Measurements from ENCODE around the gene SLC8B1.

The SLC8B1 gene

DNA sequence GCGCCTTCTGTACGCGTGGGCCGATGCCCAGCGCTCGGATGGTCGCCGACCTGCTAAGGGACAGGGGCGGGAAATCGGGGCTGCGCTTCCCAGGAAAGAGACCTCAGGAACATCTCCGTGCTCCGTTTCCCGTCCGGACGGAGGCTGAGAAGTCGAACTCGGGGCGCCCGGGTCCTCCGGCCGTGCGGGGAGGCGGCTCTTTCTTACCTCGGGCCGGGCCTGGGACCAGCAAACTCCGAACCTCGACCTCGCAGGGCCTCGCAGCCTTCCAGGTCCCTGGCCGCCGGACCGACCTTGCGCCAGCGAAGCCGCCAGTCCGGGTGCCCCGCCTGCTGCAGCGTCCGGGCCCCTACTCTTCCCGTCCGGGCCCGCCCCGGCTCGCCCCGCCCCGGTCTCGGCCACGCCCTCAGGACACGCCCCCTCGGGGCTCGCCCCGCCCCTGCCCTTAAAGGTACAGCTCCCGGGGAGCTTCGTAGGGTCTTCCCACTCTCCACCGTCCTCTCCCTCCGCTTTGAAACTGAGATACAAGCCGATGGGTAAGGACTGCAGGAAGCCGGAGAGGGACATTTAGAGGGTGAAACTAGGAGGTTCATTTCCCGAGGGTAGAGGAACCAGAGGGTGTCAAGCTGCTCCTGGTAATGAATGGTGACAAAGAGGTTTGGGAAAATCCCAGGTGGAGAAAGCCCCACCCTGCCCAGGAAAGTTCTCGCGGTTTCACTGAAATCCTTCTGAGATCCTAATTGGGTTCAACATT, at the start of gene SLC8B1:
Gene SLC8B1 (minus strand): TSS at position 324 of the 754 bp plus-strand sequence. CDS start 2,231 bp downstream, outside the sequence.
- Histone ChIP-seq H3K4me3 (ENCODE audit: low read length in 2 of 2) (peak within 1 kb of the TSS; percentile 84 to 98), H3K27ac (ENCODE audit: low read depth in 2 of 2, low read length in 2 of 2) (peak within 1 kb of the TSS; percentile 75 to 82), H3K4me1 (ENCODE audit: control insufficient read depth in 2 of 2, insufficient read depth in 2 of 2, low read length in 2 of 2) (peaks cover 9 to 14% of the 10 kb centered on the region in 2 donors), H3K9ac (ENCODE audit: low read depth in 1 of 2, low read length in 2 of 2) (peak within 1 kb of the TSS; percentile 91 to 94), H3K9me3 (ENCODE audit: control insufficient read depth in 2 of 2, low read length in 2 of 2) (no peaks in the 10 kb centered on the region), H3K27me3 (ENCODE audit: control insufficient read depth in 2 of 2, insufficient read depth in 2 of 2, low read length in 2 of 2) (no peaks in the 10 kb centered on the region), H3K36me3 (ENCODE audit: control insufficient read depth in 2 of 2, insufficient read depth in 2 of 2, low read length in 2 of 2) (peaks cover 15% of the 10 kb centered on the region in 2 donors)

DNA sequence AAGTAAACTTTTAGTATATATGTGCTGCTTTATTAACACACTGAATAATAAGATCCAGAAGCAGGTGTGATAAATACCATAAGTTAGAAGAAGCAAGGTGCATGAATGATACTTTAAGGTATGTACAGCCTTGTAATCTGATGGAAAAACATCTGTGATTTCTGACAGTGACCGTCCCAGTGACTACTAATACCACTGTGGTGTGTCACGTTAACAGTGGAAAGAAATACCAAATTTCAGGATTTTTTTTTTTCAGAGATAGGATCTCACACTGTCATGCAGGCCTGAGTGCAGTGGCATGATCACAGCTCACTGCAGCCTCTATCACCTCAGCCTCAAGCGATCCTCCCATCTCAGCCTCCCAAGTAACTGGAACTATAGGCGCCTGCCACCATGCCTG, 47.3 kb upstream of the SLC8B1 start:
- no peaks in the 10 kb centered on the region for H3K4me1 ChIP-seq (ENCODE audit: control insufficient read depth in 2 of 2, insufficient read depth in 2 of 2, low read length in 2 of 2)
- no peak overlapping the region for H3K27ac ChIP-seq (ENCODE audit: low read depth in 2 of 2, low read length in 2 of 2)
- no peak overlapping the region for H3K9ac ChIP-seq (ENCODE audit: low read depth in 1 of 2, low read length in 2 of 2)
- no peaks in the 10 kb centered on the region for H3K9me3 ChIP-seq (ENCODE audit: control insufficient read depth in 2 of 2, low read length in 2 of 2)
- no peak overlapping the region for H3K4me3 ChIP-seq (ENCODE audit: low read length in 2 of 2)
- no peaks in the 10 kb centered on the region for H3K27me3 ChIP-seq (ENCODE audit: control insufficient read depth in 2 of 2, insufficient read depth in 2 of 2, low read length in 2 of 2)
- H3K36me3 ChIP-seq (ENCODE audit: control insufficient read depth in 2 of 2, insufficient read depth in 2 of 2, low read length in 2 of 2): peaks cover 6 to 16% of the 10 kb centered on the region in 2 donors

- H3K4me1 ChIP-seq (ENCODE audit: control insufficient read depth in 2 of 2, insufficient read depth in 2 of 2, low read length in 2 of 2): no peaks in the 10 kb centered on the region
- H3K9ac ChIP-seq (ENCODE audit: low read depth in 1 of 2, low read length in 2 of 2): no peak overlapping the region
- H3K27me3 ChIP-seq (ENCODE audit: control insufficient read depth in 2 of 2, insufficient read depth in 2 of 2, low read length in 2 of 2): no peaks in the 10 kb centered on the region
- no peak overlapping the region for H3K27ac ChIP-seq (ENCODE audit: low read depth in 2 of 2, low read length in 2 of 2)
- H3K36me3 ChIP-seq (ENCODE audit: control insufficient read depth in 2 of 2, insufficient read depth in 2 of 2, low read length in 2 of 2): peaks cover 6 to 19% of the 10 kb centered on the region in 2 donors
- no peaks in the 10 kb centered on the region for H3K9me3 ChIP-seq (ENCODE audit: control insufficient read depth in 2 of 2, low read length in 2 of 2)
- H3K4me3 ChIP-seq (ENCODE audit: low read length in 2 of 2): no peak overlapping the region
These were observed 46.3 kb upstream of the SLC8B1 start for GRCh38 chr12:113381220-113381619.

DNA sequence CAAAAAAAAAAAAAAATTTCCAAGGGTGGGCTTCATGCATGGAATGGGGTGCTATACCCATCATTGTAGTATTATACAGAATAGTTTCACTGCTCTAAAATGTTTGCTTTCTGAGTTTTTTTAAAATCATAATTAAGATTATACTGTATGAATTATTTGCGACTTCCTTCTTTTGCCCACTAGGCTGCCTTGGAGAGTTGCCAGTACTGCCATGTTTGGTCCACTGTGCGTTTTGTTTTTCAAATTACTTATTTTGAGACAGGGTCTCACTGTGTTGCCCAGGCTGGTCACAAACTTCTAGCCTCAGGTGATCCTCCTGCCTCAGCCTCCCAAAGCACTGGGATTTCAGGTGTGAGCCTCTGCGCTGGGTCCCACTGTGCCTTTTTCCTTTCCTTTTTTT, 43.4 kb upstream of the SLC8B1 start:
- Histone ChIP-seq H3K27ac (ENCODE audit: low read depth in 2 of 2, low read length in 2 of 2) (no peak overlapping the region), H3K4me3 (ENCODE audit: low read length in 2 of 2) (no peak overlapping the region), H3K27me3 (ENCODE audit: control insufficient read depth in 2 of 2, insufficient read depth in 2 of 2, low read length in 2 of 2) (no peaks in the 10 kb centered on the region), H3K36me3 (ENCODE audit: control insufficient read depth in 2 of 2, insufficient read depth in 2 of 2, low read length in 2 of 2) (peaks cover 9 to 23% of the 10 kb centered on the region in 2 donors), H3K9ac (ENCODE audit: low read depth in 1 of 2, low read length in 2 of 2) (no peak overlapping the region), H3K9me3 (ENCODE audit: control insufficient read depth in 2 of 2, low read length in 2 of 2) (no peaks in the 10 kb centered on the region), H3K4me1 (ENCODE audit: control insufficient read depth in 2 of 2, insufficient read depth in 2 of 2, low read length in 2 of 2) (no peaks in the 10 kb centered on the region)

DNA sequence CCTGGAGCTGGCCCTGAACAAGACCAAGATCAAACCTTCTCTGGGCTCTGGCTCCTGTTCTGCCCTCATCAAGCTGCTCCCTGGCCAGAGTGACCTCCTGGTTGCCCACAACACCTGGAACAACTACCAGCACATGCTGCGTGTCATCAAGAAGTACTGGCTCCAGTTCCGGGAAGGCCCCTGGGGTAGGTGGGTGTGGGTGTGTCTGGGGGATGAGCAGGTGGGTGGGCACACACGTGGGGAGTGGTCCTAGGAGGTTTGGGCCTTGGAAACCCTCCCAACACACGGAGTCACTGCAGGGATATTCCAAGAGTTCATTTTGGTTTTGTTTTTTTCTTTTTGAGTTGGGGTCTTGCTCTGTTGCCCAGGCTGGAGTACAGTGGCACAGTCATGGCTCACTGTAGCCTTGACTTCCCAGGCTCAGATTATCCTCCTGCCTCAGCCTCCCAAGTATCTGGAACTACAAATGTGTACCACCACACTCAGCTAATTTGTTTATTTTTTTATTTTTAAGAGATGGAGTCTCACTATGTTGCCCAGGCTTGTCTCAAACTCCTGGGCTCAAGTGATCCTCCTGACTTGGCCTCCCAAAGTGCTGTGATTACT, 40.0 kb upstream of the SLC8B1 start:
- no peak overlapping the region for H3K9ac ChIP-seq (ENCODE audit: low read depth in 1 of 2, low read length in 2 of 2)
- H3K36me3 ChIP-seq (ENCODE audit: control insufficient read depth in 2 of 2, insufficient read depth in 2 of 2, low read length in 2 of 2): peaks cover 3 to 22% of the 10 kb centered on the region in 2 donors
- H3K27ac ChIP-seq (ENCODE audit: low read depth in 2 of 2, low read length in 2 of 2): no peak overlapping the region
- no peak overlapping the region for H3K4me3 ChIP-seq (ENCODE audit: low read length in 2 of 2)
- no peaks in the 10 kb centered on the region for H3K9me3 ChIP-seq (ENCODE audit: control insufficient read depth in 2 of 2, low read length in 2 of 2)
- no peaks in the 10 kb centered on the region for H3K27me3 ChIP-seq (ENCODE audit: control insufficient read depth in 2 of 2, insufficient read depth in 2 of 2, low read length in 2 of 2)
- no peaks in the 10 kb centered on the region for H3K4me1 ChIP-seq (ENCODE audit: control insufficient read depth in 2 of 2, insufficient read depth in 2 of 2, low read length in 2 of 2)

DNA sequence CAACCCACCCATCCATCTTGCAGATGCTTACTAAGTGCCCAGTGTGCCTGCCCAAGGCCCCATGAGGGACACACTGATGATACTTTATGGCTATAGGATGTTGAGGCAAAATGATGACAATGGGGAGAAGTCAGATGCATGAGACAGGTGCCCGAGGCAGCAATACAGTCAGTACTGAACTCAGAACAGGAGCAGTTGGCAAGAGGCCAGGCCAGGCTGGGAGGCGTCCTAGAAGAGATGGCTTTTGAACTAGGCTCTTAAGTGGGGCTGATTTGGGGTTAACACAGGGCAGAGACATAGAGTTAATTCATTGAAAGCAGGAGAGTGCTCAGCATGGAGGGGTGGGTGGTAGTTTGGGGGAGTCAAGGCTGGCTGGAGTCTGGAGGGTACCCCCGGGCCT, 39.1 kb upstream of the SLC8B1 start:
- Histone ChIP-seq H3K9me3 (ENCODE audit: control insufficient read depth in 2 of 2, low read length in 2 of 2) (no peaks in the 10 kb centered on the region), H3K9ac (ENCODE audit: low read depth in 1 of 2, low read length in 2 of 2) (no peak overlapping the region), H3K4me1 (ENCODE audit: control insufficient read depth in 2 of 2, insufficient read depth in 2 of 2, low read length in 2 of 2) (no peaks in the 10 kb centered on the region), H3K27me3 (ENCODE audit: control insufficient read depth in 2 of 2, insufficient read depth in 2 of 2, low read length in 2 of 2) (no peaks in the 10 kb centered on the region), H3K36me3 (ENCODE audit: control insufficient read depth in 2 of 2, insufficient read depth in 2 of 2, low read length in 2 of 2) (peaks cover 3 to 22% of the 10 kb centered on the region in 2 donors), H3K27ac (ENCODE audit: low read depth in 2 of 2, low read length in 2 of 2) (no peak overlapping the region), H3K4me3 (ENCODE audit: low read length in 2 of 2) (no peak overlapping the region)

DNA sequence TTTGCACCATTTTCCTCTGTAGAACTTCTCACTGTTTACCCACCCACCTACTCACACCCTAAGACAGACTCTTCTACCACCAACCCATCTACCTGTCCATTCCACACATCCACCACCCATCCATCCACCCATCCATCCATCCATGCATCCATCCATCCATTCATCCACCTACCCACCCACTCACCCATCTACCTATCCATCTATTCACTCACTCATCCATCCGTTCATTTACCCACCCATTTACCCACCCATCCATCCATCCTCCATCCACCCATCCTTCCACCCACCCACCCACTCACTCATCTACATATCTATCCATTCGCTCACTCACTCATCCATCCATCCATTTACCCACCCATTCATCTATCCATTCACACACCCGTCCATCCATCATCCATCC, 38.5 kb upstream of the SLC8B1 start:
- no peaks in the 10 kb centered on the region for H3K9me3 ChIP-seq (ENCODE audit: control insufficient read depth in 2 of 2, low read length in 2 of 2)
- H3K27me3 ChIP-seq (ENCODE audit: control insufficient read depth in 2 of 2, insufficient read depth in 2 of 2, low read length in 2 of 2): no peaks in the 10 kb centered on the region
- H3K4me3 ChIP-seq (ENCODE audit: low read length in 2 of 2): no peak overlapping the region
- no peaks in the 10 kb centered on the region for H3K4me1 ChIP-seq (ENCODE audit: control insufficient read depth in 2 of 2, insufficient read depth in 2 of 2, low read length in 2 of 2)
- peaks cover 3 to 22% of the 10 kb centered on the region in 2 donors for H3K36me3 ChIP-seq (ENCODE audit: control insufficient read depth in 2 of 2, insufficient read depth in 2 of 2, low read length in 2 of 2)
- H3K27ac ChIP-seq (ENCODE audit: low read depth in 2 of 2, low read length in 2 of 2): no peak overlapping the region
- no peak overlapping the region for H3K9ac ChIP-seq (ENCODE audit: low read depth in 1 of 2, low read length in 2 of 2)

DNA sequence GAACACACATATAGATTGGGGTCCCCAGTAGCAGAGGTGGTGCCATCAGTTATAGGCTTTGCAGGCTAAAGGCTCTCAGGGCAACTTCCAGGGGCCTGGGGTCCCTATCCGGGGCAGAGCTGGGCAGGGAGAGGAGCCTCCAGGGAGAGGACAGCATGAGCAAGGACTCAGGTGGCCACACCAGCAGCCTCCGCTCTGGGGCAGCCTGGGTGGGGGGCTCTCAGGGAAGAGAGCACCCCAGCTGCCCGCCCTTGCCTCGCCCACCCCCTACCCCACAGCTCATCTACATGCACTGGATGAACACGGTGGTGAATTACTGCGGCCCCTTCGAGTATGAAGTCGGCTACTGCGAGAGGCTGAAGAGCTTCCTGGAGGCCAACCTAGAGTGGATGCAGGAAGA, 37.5 kb upstream of the SLC8B1 start:
- Histone ChIP-seq H3K36me3 (ENCODE audit: control insufficient read depth in 2 of 2, insufficient read depth in 2 of 2, low read length in 2 of 2) (peaks cover 3 to 19% of the 10 kb centered on the region in 2 donors), H3K4me3 (ENCODE audit: low read length in 2 of 2) (no peak overlapping the region), H3K9ac (ENCODE audit: low read depth in 1 of 2, low read length in 2 of 2) (no peak overlapping the region), H3K9me3 (ENCODE audit: control insufficient read depth in 2 of 2, low read length in 2 of 2) (no peaks in the 10 kb centered on the region), H3K4me1 (ENCODE audit: control insufficient read depth in 2 of 2, insufficient read depth in 2 of 2, low read length in 2 of 2) (no peaks in the 10 kb centered on the region), H3K27ac (ENCODE audit: low read depth in 2 of 2, low read length in 2 of 2) (no peak overlapping the region), H3K27me3 (ENCODE audit: control insufficient read depth in 2 of 2, insufficient read depth in 2 of 2, low read length in 2 of 2) (no peaks in the 10 kb centered on the region)

DNA sequence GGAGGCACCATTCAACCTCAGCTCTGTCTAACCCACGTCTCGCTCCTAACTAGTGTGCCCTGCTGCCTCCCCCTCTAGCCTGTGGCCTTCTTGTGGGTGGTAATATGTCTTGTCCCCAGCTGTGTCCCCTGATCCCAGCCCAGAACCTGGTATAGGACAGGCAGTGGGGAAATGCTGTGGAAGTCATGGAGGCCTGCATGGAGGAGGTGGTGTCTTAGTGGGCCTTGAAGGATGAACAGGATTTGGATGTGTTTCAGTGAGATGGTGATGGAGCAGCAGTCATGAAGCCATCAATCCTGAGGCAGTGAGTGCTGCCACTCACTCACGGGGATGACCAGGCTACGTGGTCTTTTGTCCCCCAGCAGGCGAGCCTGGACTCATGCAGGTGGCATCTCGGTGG, 36.9 kb upstream of the SLC8B1 start:
- Histone ChIP-seq H3K27ac (ENCODE audit: low read depth in 2 of 2, low read length in 2 of 2) (no peak overlapping the region), H3K9me3 (ENCODE audit: control insufficient read depth in 2 of 2, low read length in 2 of 2) (no peaks in the 10 kb centered on the region)

DNA sequence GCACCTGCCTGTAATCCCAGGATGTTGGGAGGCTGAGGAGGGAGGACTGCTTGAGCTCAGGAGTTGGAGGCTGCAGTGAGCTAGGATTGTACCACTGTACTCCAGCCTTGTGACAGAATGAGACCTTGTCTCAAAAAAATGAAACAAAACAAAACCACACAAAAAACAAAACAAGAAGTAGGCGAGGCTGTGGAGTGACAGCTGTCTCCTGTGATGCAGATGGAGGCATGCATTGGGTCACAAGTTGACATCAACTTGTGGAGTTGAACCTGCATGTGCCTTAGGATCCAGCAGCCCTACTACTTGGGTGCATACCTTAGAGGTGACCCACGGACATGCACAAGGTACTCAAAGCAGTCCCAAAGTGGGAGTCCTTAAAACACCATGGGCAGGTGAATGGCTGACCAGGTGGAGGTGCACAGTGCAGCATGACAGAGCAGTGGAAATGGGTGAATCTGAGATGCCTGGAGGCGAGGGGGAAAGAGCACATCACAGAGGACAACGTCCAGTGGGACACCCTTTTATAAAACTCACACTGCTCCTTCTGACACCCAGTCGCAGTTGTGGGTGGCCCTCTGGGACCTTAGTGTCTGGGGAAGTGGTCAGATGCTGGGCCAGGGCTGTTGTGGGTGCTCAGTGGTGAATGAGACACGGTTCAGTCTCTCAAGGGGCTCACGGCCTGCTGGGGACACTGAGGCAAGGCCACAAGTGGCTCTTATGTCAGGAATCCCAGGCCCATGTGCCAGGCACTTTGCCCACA, 36.2 kb upstream of the SLC8B1 start:
- H3K36me3 ChIP-seq (ENCODE audit: control insufficient read depth in 2 of 2, insufficient read depth in 2 of 2, low read length in 2 of 2): peaks cover 3 to 16% of the 10 kb centered on the region in 2 donors
- no peak overlapping the region for H3K27ac ChIP-seq (ENCODE audit: low read depth in 2 of 2, low read length in 2 of 2)
- H3K4me1 ChIP-seq (ENCODE audit: control insufficient read depth in 2 of 2, insufficient read depth in 2 of 2, low read length in 2 of 2): no peaks in the 10 kb centered on the region
- H3K4me3 ChIP-seq (ENCODE audit: low read length in 2 of 2): no peak overlapping the region
- no peaks in the 10 kb centered on the region for H3K9me3 ChIP-seq (ENCODE audit: control insufficient read depth in 2 of 2, low read length in 2 of 2)
- H3K27me3 ChIP-seq (ENCODE audit: control insufficient read depth in 2 of 2, insufficient read depth in 2 of 2, low read length in 2 of 2): no peaks in the 10 kb centered on the region
- no peak overlapping the region for H3K9ac ChIP-seq (ENCODE audit: low read depth in 1 of 2, low read length in 2 of 2)

More for the DNA sequence above, 36.9 kb upstream of the SLC8B1 start:
- Histone ChIP-seq H3K9ac (ENCODE audit: low read depth in 1 of 2, low read length in 2 of 2) (no peak overlapping the region), H3K4me1 (ENCODE audit: control insufficient read depth in 2 of 2, insufficient read depth in 2 of 2, low read length in 2 of 2) (no peaks in the 10 kb centered on the region), H3K4me3 (ENCODE audit: low read length in 2 of 2) (no peak overlapping the region), H3K27me3 (ENCODE audit: control insufficient read depth in 2 of 2, insufficient read depth in 2 of 2, low read length in 2 of 2) (no peaks in the 10 kb centered on the region), H3K36me3 (ENCODE audit: control insufficient read depth in 2 of 2, insufficient read depth in 2 of 2, low read length in 2 of 2) (peaks cover 3 to 19% of the 10 kb centered on the region in 2 donors)
